ENCODE measurements around the gene PINLYP.
A peak's percentile ranks its signal among the peaks of the same experiment; 100 is the strongest.

PINLYP gene

GRCh38 chr19:43575156-43575950 is at the start of gene PINLYP, which contains the start of gene XRCC1:
PINLYP (plus strand) TSS chr19:43575801; CDS start chr19:43577192, 1,391 bp downstream.
XRCC1 (minus strand) TSS chr19:43575527; CDS start chr19:43575458, 69 bp downstream.
- intact Hi-C loops (cut with DNase I): loop anchor here (1.0 kb wide), 1 partner anchor 21 kb away; the partner anchor contains the start of genes IRGQ and ZNF576
- peak; percentile 93 to 100 (median 96) for DNase-seq

GRCh38 chr19:43525836-43526771 is 49.5 kb upstream of the PINLYP start:
- intact Hi-C loops (cut with DNase I): no loop called here
- DNase-seq: peak in 2 of 10 donors; percentile 80 to 85

- intact Hi-C loops (cut with DNase I): no loop called here
Measured at GRCh38 chr19:43526884-43527859, 48.4 kb upstream of the PINLYP start, which contains the start of gene ETHE1. ETHE1 (minus strand) TSS chr19:43527201; CDS start chr19:43527177, 24 bp downstream.

GRCh38 chr19:43527860-43528622 is 47.6 kb upstream of the PINLYP start:
- peak in 1 of 10 donors; percentile 52 for DNase-seq
- intact Hi-C loops (cut with DNase I): no loop called here

More at GRCh38 chr19:43526884-43527859, 48.4 kb upstream of the PINLYP start, which contains the start of gene ETHE1:
- DNase-seq: peak; percentile 69 to 98 (median 84)

DNA sequence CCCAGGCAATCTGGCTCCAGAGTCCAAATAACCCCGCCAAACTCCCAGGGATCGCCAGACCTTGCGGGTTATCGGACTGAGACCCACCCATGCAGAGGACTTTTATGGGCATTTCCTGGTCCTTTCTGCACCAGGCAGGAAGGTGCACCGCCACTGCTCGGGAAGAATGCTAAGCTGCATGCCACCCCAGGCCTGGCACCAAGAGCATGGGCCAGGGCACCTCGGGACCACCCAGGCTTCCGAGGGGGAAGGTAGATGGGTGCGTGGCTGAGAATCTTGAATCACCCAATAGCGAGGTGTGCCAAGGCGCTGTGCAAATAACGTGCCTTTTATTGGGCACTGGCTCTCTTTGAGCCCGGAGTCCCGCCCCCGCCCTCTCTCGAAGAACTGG is 43.0 kb upstream of the PINLYP start:
- peak in 6 of 10 donors; percentile 29 to 86 (median 54) for DNase-seq
- intact Hi-C loops (cut with DNase I): loop anchor here (10.0 kb wide), 1 partner anchor 252 kb away; the partner anchor contains the start of gene KCNN4

DNA sequence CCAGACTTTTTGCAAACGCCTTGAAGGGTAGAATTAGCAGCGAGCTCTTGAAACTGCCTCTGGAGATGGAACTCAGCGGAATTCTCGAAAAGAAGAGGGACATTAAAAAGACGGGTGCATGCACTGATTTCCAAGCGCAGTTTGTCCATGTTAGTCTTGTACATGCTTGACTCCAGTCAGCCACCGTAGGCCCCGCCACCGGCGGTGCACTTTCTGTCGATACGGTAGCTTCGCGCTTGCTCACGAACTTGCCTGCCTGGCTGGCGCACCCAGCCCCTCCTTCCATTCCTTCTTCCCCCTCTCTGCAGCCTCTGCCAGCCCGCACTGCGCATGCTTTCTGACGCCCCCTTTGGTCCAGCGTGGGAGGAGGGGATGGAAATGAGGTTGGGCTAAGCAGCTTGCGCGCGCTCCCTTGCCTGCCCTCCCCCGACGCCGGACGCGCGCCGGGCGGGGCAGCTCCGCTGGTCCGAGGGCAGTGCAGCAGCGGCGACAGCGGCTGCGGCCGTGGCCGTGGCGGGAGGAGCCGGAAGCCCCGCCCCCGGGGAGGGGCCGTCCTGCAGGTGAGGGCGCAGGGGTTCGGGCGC is 42.5 kb upstream of the PINLYP start, which contains the start of gene ZNF575:
TSS of gene ZNF575 (plus strand) at position 227 of the 584 bp plus-strand sequence. CDS start 1,235 bp downstream, outside the sequence.
- intact Hi-C loops (cut with DNase I): loop anchor here (10.0 kb wide), 1 partner anchor 252 kb away; the partner anchor contains the start of gene KCNN4
- peak; percentile 83 to 99 (median 92) for DNase-seq

DNA sequence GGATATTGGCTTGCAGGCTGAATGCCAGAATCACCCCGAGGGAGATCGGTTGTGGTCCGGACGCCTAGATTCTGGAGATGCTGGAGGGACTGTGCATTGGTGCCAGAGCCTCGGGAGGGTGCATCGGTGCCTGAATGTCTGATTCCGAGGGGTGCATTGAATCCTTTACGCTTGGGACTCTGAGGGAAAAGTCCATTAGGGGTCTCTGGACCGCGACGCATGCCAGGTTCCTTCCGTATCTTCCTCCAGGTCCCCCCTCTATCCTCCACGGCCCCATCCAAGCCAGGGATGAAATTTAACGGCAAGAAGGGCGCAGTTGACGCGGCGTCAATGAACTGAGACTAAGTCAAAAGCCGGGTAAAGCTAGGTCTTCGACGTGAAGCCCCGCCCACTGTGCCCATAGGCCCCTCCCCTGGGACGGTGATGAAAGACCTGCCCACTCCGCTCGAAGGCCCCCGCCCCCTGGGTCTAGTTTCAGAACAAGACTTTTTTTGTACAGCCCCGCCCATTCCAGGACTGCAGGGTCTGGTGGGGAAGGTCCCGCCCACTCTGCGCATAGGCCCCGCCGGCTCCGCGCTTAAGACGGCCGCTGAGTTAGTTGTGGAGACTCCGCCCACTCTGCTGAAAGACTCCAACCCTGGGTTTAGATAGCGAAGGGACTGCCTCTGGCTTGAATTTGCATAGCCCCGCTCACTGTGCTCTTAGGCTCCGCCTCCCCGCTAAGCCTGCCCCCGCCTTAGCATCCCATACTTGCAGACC is 41.9 kb upstream of the PINLYP start:
- intact Hi-C loops (cut with DNase I): loop anchor here (10.0 kb wide), 1 partner anchor 251 kb away; the partner anchor contains the start of gene KCNN4
- peak; percentile 85 to 99 (median 92) for DNase-seq

GRCh38 chr19:43534305-43534815 is 41.2 kb upstream of the PINLYP start:
- intact Hi-C loops (cut with DNase I): loop anchor here (10.0 kb wide), 1 partner anchor 250 kb away; the partner anchor contains the start of gene KCNN4
- no peak for DNase-seq

DNA sequence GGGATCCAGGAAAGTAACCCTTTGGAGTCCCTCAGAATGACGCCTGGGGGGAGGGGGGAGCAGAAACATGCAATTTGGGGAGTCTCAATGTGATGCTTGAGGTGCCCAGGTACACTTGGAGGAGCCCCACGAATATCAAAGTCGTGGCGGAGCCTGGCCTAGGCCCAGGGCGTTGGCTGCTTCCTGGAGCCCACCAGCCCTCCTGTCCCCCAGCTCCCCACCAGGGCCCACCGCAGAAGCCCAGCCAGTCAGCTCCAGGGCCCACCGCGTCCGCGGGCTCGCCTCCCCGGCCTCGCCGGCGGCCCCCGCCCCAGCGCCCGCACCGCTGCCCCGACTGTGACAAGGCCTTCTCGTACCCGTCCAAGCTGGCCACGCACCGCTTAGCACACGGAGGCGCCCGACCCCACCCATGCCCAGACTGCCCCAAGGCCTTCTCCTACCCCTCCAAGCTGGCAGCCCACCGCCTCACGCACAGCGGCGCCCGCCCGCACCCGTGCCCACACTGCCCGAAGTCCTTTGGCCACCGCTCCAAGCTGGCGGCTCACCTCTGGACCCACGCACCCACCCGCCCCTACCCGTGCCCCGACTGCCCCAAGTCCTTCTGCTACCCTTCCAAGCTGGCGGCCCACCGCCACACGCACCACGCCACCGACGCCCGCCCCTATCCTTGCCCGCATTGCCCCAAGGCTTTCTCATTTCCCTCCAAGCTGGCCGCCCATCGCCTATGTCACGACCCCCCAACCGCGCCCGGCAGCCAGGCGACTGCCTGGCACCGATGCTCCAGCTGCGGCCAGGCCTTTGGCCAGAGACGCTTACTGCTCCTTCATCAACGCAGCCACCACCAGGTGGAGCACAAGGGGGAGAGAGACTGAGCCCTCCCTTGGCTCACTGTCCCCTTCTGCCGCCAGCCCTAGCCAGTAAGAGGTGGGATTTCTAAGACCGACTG is 40.5 kb upstream of the PINLYP start:
- peak; percentile 51 to 96 (median 70) for DNase-seq
- intact Hi-C loops (cut with DNase I): loop anchor here (5.0 to 10.0 kb wide), 2 partner anchors 62 to 250 kb away; partner anchors contain the start of genes IRGQ, KCNN4 and ZNF576

- intact Hi-C loops (cut with DNase I): loop anchor here (5.0 to 10.0 kb wide), 2 partner anchors 58 to 246 kb away; partner anchors contain the start of genes IRGQ, KCNN4 and ZNF576
- no peak for DNase-seq
Measured at GRCh38 chr19:43538922-43539321, 36.7 kb upstream of the PINLYP start.

- intact Hi-C loops (cut with DNase I): no loop called here
- DNase-seq: peak in 1 of 10 donors; percentile 18
Measured at GRCh38 chr19:43540381-43540780, 35.2 kb upstream of the PINLYP start.

- DNase-seq: peak in 2 of 10 donors; percentile 5 to 25
- intact Hi-C loops (cut with DNase I): no loop called here
Measured at GRCh38 chr19:43541920-43542650, 33.5 kb upstream of the PINLYP start.

GRCh38 chr19:43544077-43544476 is 31.5 kb upstream of the PINLYP start:
- DNase-seq: peak in 2 of 10 donors; percentile 38 to 46
- intact Hi-C loops (cut with DNase I): no loop called here

- DNase-seq: peak in 2 of 10 donors; percentile 39 to 55
- intact Hi-C loops (cut with DNase I): no loop called here
Measured at GRCh38 chr19:43545276-43545675, 30.3 kb upstream of the PINLYP start.

- DNase-seq: peak in 2 of 10 donors; percentile 53 to 67
- intact Hi-C loops (cut with DNase I): no loop called here
Measured at GRCh38 chr19:43545981-43546380, 29.6 kb upstream of the PINLYP start.

Data from posterior cingulate gyrus (tissue), 11 donors.